Thyroid gland (tissue), 4 donors: Measurements from ENCODE around the gene BFSP1.

Experiments used
- CTCF ChIP-seq, 6 experiments: fragments of 200-600 bp in 3 of 6; fragments of 450-650 bp in 3 of 6; sonication (generic) in 3 of 6; IDR thresholded peaks; one replicate each; pipeline ENCODE4 v1.5.1; 2016 to 2019; ENCODE audit warnings: antibody characterized with exemption in 6 of 6, mild to moderate bottlenecking in 2 of 6, inconsistent platforms in 1 of 6, moderate library complexity in 1 of 6
- POLR2A ChIP-seq, 2 donors: fragments of 450-650 bp; IDR thresholded peaks; one replicate each; pipeline ENCODE4 v1.6.1; 2017; ENCODE audit warnings: antibody characterized with exemption in 2 of 2, mild to moderate bottlenecking in 2 of 2, moderate library complexity in 1 of 2

- TF ChIP-seq CTCF (IDR thresholded peaks at IDR 0.05) (no peak), POLR2A (IDR thresholded peaks at IDR 0.05) (no peak)
Measured at GRCh38 chr20:17493173-17493572, 38.0 kb downstream of the BFSP1 start.
